KMS-11 (cell line): ENCODE measurements around the gene SFR1.

Experiments used
- H2AFZ ChIP-seq: fragments of 200-600 bp; sonication (generic); 2 replicates; pipeline ENCODE4 v1.6.1; 2016; ENCODE audit warnings: antibody characterized with exemption, mixed run types, low read depth
- H3K27ac ChIP-seq: fragments of 200-600 bp; sonication (generic); 2 replicates; pipeline ENCODE4 v1.6.1; 2016; ENCODE audit warnings: mild to moderate bottlenecking, mixed run types
- H3K27me3 ChIP-seq: fragments of 200-600 bp; sonication (generic); 2 replicates; pipeline ENCODE4 v1.6.1; 2017; ENCODE audit warnings: mild to moderate bottlenecking, low read depth, mixed run types, moderate library complexity; ENCODE audit not compliant: insufficient read depth
- H3K36me3 ChIP-seq: fragments of 200-600 bp; sonication (generic); 2 replicates; pipeline ENCODE4 v1.6.1; 2017; ENCODE audit warnings: mild to moderate bottlenecking, mixed run types; ENCODE audit not compliant: insufficient read depth
- H3K4me1 ChIP-seq: fragments of 200-600 bp; sonication (generic); 2 replicates; pipeline ENCODE4 v1.6.1; 2016; ENCODE audit warnings: mild to moderate bottlenecking, low read depth, mixed run types; ENCODE audit not compliant: poor library complexity, severe bottlenecking
- H3K4me2 ChIP-seq: fragments of 200-600 bp; sonication (generic); 2 replicates; pipeline ENCODE4 v1.7.0; 2016; ENCODE audit warnings: mild to moderate bottlenecking, mixed run types
- H3K4me3 ChIP-seq: fragments of 200-600 bp; sonication (generic); IDR thresholded peaks from 2 replicates; pipeline ENCODE4 v1.6.1; 2017; ENCODE audit warnings: low read depth, low read length, mixed read lengths; ENCODE audit not compliant: insufficient read depth
- H3K79me2 ChIP-seq: fragments of 200-600 bp; sonication (generic); 2 replicates; pipeline ENCODE4 v1.6.1; 2016; ENCODE audit warnings: low read depth, mixed run types; ENCODE audit not compliant: insufficient read depth
- H3K9ac ChIP-seq: fragments of 200-600 bp; sonication (generic); 2 replicates; pipeline ENCODE4 v1.6.1; 2016; ENCODE audit warnings: mild to moderate bottlenecking, mixed run types
- H4K20me1 ChIP-seq: fragments of 200-600 bp; sonication (generic); 2 replicates; pipeline ENCODE4 v1.6.1; 2016; ENCODE audit warnings: mild to moderate bottlenecking, mixed run types; ENCODE audit not compliant: insufficient read depth
- TF ChIP-seq, protein P1 (sequence below): fragments of 200-600 bp; sonication (generic); conservative IDR thresholded peaks from 2 replicates; pipeline ENCODE4 v1.6.1; 2017; ENCODE audit warnings: low read depth, mild to moderate bottlenecking, antibody characterized with exemption, low read length, moderate library complexity, mixed read lengths

Gene SFR1

DNA sequence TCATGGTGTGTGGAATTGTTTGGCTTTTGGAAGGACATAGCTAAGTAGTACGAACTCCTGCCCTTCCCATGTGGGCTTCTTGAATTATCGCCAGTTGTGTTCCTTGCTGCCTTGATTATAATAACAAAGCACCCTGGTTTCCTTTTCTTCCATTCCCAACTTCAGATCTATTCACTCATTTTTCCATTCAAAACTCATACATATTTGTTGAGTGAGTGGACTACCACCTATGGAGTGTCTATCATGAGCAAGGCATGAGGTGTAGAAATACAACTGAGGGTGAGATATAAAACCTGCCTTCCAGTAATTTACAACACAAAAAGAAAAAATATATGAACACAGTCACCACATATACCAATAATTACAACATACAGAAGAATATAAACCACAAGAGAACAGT, 31.4 kb upstream of the SFR1 start:
- Histone ChIP-seq H3K9ac (no peak overlapping the region), H3K79me2 (no peaks in the 10 kb centered on the region), H3K4me3 (no peak overlapping the region), H3K27me3 (no peaks in the 10 kb centered on the region), H3K4me2 (no peak overlapping the region), H3K27ac (no peak overlapping the region), H3K4me1 (no peaks in the 10 kb centered on the region), H3K36me3 (no peaks in the 10 kb centered on the region), H4K20me1 (no peaks in the 10 kb centered on the region), H2AFZ (no peak overlapping the region)
- TF ChIP-seq, protein P1, sequence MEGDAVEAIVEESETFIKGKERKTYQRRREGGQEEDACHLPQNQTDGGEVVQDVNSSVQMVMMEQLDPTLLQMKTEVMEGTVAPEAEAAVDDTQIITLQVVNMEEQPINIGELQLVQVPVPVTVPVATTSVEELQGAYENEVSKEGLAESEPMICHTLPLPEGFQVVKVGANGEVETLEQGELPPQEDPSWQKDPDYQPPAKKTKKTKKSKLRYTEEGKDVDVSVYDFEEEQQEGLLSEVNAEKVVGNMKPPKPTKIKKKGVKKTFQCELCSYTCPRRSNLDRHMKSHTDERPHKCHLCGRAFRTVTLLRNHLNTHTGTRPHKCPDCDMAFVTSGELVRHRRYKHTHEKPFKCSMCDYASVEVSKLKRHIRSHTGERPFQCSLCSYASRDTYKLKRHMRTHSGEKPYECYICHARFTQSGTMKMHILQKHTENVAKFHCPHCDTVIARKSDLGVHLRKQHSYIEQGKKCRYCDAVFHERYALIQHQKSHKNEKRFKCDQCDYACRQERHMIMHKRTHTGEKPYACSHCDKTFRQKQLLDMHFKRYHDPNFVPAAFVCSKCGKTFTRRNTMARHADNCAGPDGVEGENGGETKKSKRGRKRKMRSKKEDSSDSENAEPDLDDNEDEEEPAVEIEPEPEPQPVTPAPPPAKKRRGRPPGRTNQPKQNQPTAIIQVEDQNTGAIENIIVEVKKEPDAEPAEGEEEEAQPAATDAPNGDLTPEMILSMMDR = no peak

DNA sequence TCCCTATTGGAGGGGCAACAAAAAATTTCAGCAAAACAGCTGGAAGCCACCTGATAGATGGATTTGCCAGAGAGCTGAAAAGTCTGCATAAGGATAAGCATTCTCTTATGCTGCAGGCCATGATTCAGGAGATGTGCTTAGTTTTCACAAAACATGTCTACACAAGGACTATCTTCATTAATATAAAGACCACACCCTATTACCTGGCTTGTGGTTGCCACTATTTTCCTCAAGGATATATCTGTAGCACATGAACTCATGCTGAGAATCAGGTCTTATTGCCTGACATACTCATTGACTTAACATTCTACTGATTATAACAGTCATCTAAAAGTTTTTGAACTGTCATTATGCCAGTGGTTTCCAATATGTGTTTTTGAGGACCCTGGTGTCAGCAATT, 29.2 kb upstream of the SFR1 start:
- Histone ChIP-seq H2AFZ (no peak overlapping the region), H3K9ac (no peak overlapping the region), H3K4me1 (no peaks in the 10 kb centered on the region), H4K20me1 (no peaks in the 10 kb centered on the region), H3K36me3 (no peaks in the 10 kb centered on the region), H3K4me3 (no peak overlapping the region), H3K27ac (no peak overlapping the region), H3K27me3 (no peaks in the 10 kb centered on the region), H3K4me2 (no peak overlapping the region), H3K79me2 (no peaks in the 10 kb centered on the region)
- TF ChIP-seq, protein P1 = no peak

DNA sequence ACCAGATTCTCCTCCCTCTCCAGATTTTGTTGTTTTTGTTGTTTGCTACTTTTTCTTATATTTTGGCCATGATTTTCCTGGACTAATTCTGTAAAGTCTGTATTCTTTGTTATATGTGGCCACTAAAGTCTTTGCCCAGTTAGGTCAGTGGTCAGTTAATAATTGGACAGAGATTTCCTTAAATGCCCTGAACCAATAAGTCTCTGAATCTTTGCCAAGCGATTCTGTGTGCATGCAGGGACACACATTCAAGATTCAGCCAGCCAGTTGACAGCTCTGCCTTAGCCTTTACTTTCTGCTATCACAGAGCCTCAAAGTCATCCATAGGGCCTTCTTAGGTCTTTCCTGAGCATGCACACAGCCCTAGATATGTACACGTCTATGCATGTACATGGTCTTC, 25.3 kb upstream of the SFR1 start:
- no peak overlapping the region for H3K4me3 ChIP-seq
- H3K27me3 ChIP-seq = no peaks in the 10 kb centered on the region
- no peak overlapping the region for H3K9ac ChIP-seq
- TF ChIP-seq, protein P1 = no peak
- H2AFZ ChIP-seq = no peak overlapping the region
- no peaks in the 10 kb centered on the region for H3K4me1 ChIP-seq
- H3K79me2 ChIP-seq = no peaks in the 10 kb centered on the region
- H3K4me2 ChIP-seq = no peak overlapping the region
- H3K27ac ChIP-seq = no peak overlapping the region
- H3K36me3 ChIP-seq = no peaks in the 10 kb centered on the region
- H4K20me1 ChIP-seq = no peaks in the 10 kb centered on the region

DNA sequence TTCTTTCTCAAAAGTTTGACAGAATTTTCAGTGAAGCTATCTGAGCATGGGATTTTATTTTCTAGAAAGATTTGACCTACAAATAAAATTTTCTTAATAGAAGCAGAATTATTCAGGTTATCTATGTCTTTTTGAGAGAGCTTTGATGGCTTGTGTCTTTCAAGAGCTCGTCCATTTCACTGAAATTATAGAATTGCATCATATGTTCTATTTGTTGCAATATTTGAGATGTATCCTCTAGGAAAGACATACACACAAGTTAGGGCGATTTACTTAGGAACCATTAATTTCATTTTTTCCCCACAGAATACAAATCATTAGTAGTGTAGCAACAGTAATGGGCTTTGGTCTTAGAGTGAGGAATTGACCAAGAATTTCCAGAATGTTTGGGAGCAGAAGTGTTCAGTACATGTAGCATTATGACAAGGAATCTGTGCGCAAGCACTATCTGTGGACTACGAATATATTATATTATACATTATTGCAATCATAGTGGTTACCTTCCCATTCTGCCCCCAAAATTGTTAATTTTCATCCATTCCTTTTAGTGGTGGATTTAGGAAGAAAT, 23.5 kb upstream of the SFR1 start:
- Histone ChIP-seq H3K4me3 (no peak overlapping the region), H3K79me2 (no peaks in the 10 kb centered on the region), H3K9ac (no peak overlapping the region), H3K27me3 (no peaks in the 10 kb centered on the region), H4K20me1 (no peaks in the 10 kb centered on the region), H3K36me3 (no peaks in the 10 kb centered on the region), H2AFZ (no peak overlapping the region), H3K4me2 (no peak overlapping the region), H3K4me1 (no peaks in the 10 kb centered on the region), H3K27ac (no peak overlapping the region)
- TF ChIP-seq, protein P1 = no peak
